GM19467 (cell line): Measurements from ENCODE around the gene RNASE9.
"Not testable (repeated sequence)": the region's sequence is repeated elsewhere in the genome, so short reads cannot be mapped to it uniquely, and the experiment has no call there.

Source experiments
- ATAC-seq: cut with Tn5 transposase; IDR thresholded peaks from one replicate; pipeline ENCODE4 v1.9.1; 2021; ENCODE audit warnings: mild to moderate bottlenecking, moderate library complexity; ENCODE audit not compliant: unreplicated experiment

The RNASE9 gene

GRCh38 chr14:20578325-20578724 lies 17.5 kb upstream of the RNASE9 start:
- no peak for ATAC-seq

- not testable (repeated sequence) for ATAC-seq
Observed at GRCh38 chr14:20572382-20572990, 11.6 kb upstream of the RNASE9 start.

- ATAC-seq: not testable (repeated sequence)
Observed at GRCh38 chr14:20570720-20571119, 9.9 kb upstream of the RNASE9 start.

- ATAC-seq: not testable (repeated sequence)
Observed at GRCh38 chr14:20569865-20570264, 9.0 kb upstream of the RNASE9 start.

DNA sequence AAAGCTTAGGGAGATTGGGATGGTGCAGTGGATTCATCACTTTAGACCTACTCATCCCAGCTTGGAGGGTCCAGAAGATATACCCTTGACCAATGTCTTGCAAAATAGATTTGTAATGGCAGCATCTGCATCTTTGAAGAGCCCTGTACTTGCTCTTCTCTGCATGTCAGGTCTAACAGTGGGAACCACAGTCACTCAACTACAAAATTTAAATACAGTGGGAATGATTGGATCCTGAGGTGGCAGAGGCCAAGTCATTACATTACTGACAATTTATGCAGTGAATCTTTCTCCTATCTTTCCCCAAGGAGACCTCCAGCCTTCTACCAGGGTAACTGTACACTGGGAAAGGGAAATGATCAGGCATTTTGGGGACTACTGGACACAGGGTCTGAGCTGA lies 8.2 kb upstream of the RNASE9 start:
- ATAC-seq: no peak

GRCh38 chr14:20568393-20568792 lies 7.5 kb upstream of the RNASE9 start:
- no peak for ATAC-seq

- not testable (repeated sequence) for ATAC-seq
Observed at GRCh38 chr14:20567199-20567598, 6.4 kb upstream of the RNASE9 start.

DNA sequence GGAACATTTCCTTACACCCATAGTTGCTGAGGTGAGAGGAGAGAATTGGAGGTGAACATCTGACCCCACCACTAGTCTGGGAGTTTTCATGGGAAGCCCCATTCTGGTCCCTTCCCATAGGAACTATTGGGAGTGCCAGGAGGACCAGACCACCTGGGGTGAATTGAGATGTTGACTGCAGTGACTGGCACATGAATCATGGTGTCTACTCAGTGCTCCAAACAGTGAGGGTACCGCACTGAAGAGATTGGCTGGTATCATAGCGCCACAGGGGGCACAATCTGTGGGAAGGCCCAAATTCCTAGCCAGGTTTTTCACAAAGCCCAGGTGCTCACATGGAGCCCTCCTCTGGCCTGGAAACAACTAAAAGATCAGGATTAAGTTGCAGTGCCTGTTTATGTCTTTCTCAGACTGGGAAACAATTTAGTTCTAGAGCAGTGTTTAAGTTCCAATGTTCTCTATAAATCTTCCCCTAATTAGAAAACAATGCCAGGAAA lies 3.7 kb upstream of the RNASE9 start:
- no peak for ATAC-seq

DNA sequence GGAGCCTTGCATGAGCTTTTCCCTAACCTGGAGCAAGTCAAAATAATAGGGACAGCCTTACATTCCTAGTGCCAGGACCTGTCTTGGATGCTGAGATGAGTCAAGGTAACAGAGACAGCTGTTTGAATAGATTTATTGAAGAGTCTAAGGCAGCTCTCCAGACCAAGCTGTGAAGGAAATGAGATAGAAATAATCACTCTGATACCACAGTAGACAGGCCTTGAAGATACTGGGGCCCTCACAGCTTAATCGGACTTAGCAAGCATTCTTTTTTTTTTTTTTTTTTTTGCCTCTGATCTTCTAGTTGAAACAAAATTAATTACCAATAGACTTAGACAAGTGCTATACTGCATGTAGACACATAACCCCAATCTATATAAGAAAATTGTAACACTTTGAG lies 3.1 kb upstream of the RNASE9 start:
- no peak for ATAC-seq

- ATAC-seq: no peak
Observed at GRCh38 chr14:20559461-20559904, 1.4 kb downstream of the RNASE9 start.

- ATAC-seq: no peak
Observed at GRCh38 chr14:20557212-20557542, 3.7 kb downstream of the RNASE9 start.

- no peak for ATAC-seq
Observed at GRCh38 chr14:20556500-20557211, 4.2 kb downstream of the RNASE9 start.

GRCh38 chr14:20555845-20556244 lies 5.0 kb downstream of the RNASE9 start:
- ATAC-seq: no peak

- no peak for ATAC-seq
Observed at GRCh38 chr14:20553024-20553423, 7.8 kb downstream of the RNASE9 start.

- ATAC-seq: no peak
Observed at GRCh38 chr14:20551606-20552005, 9.2 kb downstream of the RNASE9 start.

GRCh38 chr14:20550926-20551325 lies 9.9 kb downstream of the RNASE9 start:
- ATAC-seq: no peak

DNA sequence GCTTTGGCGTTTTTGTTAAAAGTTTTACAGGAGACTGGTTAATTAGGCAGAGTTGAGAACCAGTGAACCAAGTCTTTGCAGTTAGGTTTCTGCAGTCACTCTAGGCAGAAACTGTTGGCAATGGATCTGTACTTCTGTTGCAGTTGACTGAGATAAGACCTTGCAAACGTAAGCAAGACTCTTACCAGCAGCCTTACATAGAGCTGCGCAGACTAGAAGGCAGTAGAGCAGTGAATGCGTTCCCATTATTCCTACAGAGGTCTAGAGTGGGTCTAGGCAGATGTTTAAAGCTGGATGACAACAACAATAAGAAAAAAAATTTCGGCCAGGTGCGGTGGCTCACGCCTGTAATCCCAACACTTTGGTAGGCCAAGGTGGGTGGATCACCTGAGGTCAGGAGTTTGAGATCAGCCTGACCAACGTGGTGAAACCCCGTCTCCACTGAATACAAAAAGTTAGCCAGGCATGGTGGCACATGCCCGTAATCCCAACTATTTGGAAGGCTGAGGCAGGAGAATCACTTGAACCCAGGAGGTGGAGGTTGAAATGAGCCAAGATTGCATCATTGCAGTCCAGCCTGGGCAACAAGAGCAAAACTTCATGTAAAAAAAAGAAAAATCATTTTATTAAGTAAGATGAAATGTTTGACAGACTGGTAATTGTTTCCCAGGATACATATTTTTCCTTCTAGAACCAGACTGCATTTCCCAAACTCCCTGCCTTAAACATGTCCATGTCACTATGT lies 12.3 kb downstream of the RNASE9 start:
- no peak for ATAC-seq

GRCh38 chr14:20546877-20547276 lies 14.0 kb downstream of the RNASE9 start:
- no peak for ATAC-seq

DNA sequence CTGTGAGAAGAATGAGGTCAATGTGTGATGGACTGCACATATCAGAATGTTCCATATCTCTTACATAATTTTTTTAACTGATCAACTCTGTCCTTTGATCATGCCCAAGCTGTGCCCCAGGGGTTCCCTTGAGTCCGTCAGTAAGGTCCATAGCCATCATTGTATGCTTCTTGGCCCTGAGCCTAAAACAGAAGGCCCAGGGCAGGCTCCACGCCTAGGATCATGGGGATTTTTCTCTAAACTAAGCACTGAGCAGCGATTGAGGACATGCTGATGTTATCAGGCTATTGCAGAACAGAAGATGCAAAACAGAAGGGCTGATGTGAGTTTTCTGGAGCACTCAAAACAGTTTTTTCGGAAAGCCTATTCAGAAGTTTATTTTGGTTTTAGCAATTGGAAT lies 20.9 kb downstream of the RNASE9 start:
- no peak for ATAC-seq

GRCh38 chr14:20530771-20531571 lies 29.9 kb downstream of the RNASE9 start:
- ATAC-seq: no peak

- no peak for ATAC-seq
Observed at GRCh38 chr14:20529806-20530205, 31.0 kb downstream of the RNASE9 start.
